NCI-H2107 treated with DMSO at 0.1 percent for 48 hours (cell line): ENCODE data around the gene NFATC1.
"Not testable (repeated sequence)": the region's sequence is repeated elsewhere in the genome, so short reads cannot be mapped to it uniquely, and the experiment has no call there.

Experiments used
- DNase-seq: peaks from one replicate; lab custom pipeline; 2025; ENCODE audit not compliant: unreplicated experiment; lab: John Stamatoyannopoulos, UW

Gene NFATC1

GRCh38 chr18:79374408-79375171 lies 21.1 kb upstream of the NFATC1 start:
- no peak for DNase-seq

- no peak for DNase-seq
Measured at GRCh38 chr18:79375441-79376154, 20.1 kb upstream of the NFATC1 start.

- not testable (repeated sequence) for DNase-seq
Measured at GRCh38 chr18:79376661-79377060, 19.1 kb upstream of the NFATC1 start.

GRCh38 chr18:79377187-79377891 lies 18.4 kb upstream of the NFATC1 start:
- no peak for DNase-seq

- DNase-seq = no peak
Measured at GRCh38 chr18:79378536-79379250, 17.0 kb upstream of the NFATC1 start.

GRCh38 chr18:79379251-79379905 lies 16.4 kb upstream of the NFATC1 start:
- no peak for DNase-seq

- DNase-seq = no peak
Measured at GRCh38 chr18:79379931-79380815, 15.6 kb upstream of the NFATC1 start.

GRCh38 chr18:79380816-79381806 lies 14.6 kb upstream of the NFATC1 start:
- no peak for DNase-seq

GRCh38 chr18:79381811-79382311 lies 13.9 kb upstream of the NFATC1 start:
- no peak for DNase-seq

GRCh38 chr18:79382681-79383387 lies 12.9 kb upstream of the NFATC1 start:
- DNase-seq = no peak

GRCh38 chr18:79383388-79384056 lies 12.2 kb upstream of the NFATC1 start:
- no peak for DNase-seq

GRCh38 chr18:79384151-79384807 lies 11.5 kb upstream of the NFATC1 start:
- no peak for DNase-seq

GRCh38 chr18:79384834-79385233 lies 10.9 kb upstream of the NFATC1 start:
- no peak for DNase-seq

GRCh38 chr18:79385326-79385707 lies 10.4 kb upstream of the NFATC1 start:
- no peak for DNase-seq

- DNase-seq = no peak
Measured at GRCh38 chr18:79385708-79386341, 9.9 kb upstream of the NFATC1 start.

- no peak for DNase-seq
Measured at GRCh38 chr18:79386547-79386946, 9.2 kb upstream of the NFATC1 start.
